Amniotic epithelial cell (primary cell): Measurements from ENCODE around the gene BCL6.

Experiments used
- DNase-seq: peaks from one replicate; pipeline ENCODE4 v3.0.0-alpha.2; 2010; ENCODE audit warnings: low read depth

Gene BCL6

GRCh38 chr3:187739094-187739560 lies 6.1 kb downstream of the BCL6 start:
- no peak for DNase-seq

- DNase-seq, result peak; percentile 91
Observed at GRCh38 chr3:187738331-187739093, 6.8 kb downstream of the BCL6 start.

- no peak for DNase-seq
Observed at GRCh38 chr3:187738071-187738330, 7.3 kb downstream of the BCL6 start.

- peak; percentile 77 for DNase-seq
Observed at GRCh38 chr3:187737368-187738070, 7.7 kb downstream of the BCL6 start.

DNA sequence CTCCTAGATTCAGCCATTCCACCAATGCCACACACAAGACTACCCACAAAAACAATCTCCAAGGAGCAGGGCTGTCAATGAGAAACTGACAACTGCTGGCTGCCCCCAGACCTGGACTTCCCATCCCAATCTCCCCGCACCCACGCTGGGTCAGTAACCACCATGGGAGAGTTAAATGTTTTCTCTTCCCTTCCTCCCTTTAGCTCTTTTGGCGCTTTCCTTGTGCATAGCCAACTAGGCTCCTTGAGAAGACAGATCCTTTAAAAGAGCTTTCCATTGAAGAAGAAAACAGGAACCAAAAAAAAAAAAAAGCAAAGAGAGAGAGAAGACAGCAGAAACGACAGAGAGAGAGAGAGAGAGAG lies 8.3 kb downstream of the BCL6 start:
- no peak for DNase-seq

DNA sequence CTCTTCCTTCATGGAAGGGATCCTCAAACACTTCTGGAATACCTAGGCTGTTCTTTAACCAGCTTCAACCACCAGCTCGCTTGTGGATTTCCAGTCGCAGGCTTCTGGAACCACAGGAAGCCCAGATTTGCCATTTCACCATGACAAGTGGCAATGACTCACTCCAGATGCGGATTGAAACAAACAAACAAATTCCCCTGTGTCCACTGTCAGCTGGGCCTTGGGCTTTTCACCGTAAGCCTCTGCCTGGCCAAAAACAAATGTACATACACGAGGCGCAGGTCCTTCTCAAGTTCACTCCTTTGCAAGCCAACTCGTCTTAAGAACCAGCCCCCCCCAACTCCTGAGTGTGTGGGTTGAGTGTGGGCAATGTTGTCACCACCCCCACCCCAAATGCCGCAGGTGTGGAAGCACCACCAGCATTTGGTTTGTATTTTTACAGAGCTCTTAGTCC lies 8.8 kb downstream of the BCL6 start:
- DNase-seq, result peak; percentile 72

DNA sequence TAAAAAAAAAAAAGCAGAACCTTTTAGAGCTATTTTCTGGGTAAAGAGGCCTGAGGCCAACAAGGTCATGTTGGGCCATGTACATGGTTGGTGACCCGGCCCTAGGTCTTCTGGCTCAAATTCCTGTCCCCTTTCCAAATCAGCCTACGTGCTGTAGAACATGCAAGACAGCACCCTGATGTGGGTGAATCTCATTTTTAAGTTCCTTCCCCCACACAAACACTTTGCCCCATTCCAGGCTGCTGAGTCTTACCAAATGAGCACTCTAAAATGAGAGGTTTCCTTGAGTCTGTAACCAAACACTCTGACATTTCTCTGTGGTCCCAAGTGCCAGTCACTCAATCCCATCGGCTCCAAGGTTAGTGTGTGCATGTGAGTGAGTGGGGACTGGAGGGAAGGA lies 9.4 kb downstream of the BCL6 start:
- DNase-seq, result no peak

- DNase-seq, result no peak
Observed at GRCh38 chr3:187735383-187735782, 9.9 kb downstream of the BCL6 start.

- no peak for DNase-seq
Observed at GRCh38 chr3:187734841-187735240, 10.4 kb downstream of the BCL6 start.

DNA sequence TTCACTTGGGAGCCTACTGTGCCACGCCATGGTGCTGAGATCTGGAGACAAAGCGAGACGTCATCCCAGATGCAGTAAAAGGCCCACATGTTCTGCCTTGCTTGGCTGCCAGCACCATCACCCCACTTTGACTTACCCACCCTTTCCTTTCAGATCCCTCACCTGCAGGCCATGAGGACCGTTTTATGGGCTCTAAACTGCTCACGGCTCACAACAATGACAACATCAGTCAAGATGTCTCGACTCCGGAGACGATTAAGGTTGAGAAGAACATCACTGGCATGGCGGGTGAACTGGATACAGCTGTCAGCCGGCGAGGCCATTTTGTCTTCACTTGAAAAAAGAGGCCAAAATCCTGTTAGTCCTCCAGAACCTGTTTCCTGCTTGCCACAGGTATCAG lies 11.9 kb downstream of the BCL6 start:
- no peak for DNase-seq

DNA sequence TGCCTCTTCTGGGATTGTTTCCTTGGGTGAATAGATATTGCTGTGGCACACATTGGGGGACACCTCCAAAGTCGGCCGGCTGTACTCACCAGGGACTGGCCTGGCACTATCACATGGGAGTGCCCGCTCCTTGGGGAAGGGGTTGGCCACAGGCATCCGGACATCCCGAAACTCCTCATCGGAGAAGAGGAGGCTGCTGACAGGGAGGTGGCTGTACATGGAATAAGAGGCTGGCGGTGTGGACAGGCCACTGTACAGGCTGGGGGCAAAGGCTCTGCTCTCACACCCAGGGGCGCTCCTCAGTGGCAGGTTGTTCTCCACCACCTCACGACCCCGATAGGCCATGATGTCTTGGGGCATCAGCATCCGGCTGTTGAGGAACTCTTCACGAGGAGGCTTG lies 15.7 kb downstream of the BCL6 start:
- DNase-seq, result no peak

DNA sequence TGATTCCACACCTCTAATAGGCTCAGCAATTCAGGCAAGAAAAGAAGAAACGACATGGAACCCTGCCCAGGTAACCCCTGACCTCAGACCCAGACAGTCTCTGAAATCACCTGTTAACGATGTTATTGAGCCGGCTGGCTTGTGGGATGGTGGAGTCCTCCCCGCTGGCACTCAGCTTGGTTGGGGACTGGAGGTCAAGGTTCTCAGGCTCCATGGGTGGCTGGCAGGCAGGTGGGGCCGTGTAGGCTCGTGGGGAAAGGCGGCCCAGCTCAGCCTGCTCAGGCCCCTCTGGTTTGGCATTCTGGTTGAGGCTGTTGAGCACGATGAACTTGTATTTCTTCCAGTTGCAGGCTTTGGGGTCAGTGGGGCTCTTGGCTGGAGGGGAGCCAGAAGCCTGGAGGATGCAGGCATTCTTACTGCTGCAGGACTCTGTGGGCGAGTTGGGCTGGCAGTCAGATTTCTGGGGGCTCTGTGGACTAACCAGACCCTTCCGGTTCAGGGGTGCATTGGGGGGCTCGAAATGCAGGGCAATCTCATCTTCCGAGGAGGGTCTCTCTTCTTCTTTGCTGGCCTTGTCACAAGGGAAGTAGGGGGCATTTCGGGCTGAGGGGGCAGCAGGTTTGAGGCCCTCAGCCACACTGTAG lies 16.2 kb downstream of the BCL6 start:
- no peak for DNase-seq

- DNase-seq, result no peak
Observed at GRCh38 chr3:187728248-187728647, 17.0 kb downstream of the BCL6 start.

GRCh38 chr3:187726564-187726963 lies 18.7 kb downstream of the BCL6 start:
- no peak for DNase-seq

GRCh38 chr3:187725653-187726370 lies 19.5 kb downstream of the BCL6 start:
- no peak for DNase-seq

DNA sequence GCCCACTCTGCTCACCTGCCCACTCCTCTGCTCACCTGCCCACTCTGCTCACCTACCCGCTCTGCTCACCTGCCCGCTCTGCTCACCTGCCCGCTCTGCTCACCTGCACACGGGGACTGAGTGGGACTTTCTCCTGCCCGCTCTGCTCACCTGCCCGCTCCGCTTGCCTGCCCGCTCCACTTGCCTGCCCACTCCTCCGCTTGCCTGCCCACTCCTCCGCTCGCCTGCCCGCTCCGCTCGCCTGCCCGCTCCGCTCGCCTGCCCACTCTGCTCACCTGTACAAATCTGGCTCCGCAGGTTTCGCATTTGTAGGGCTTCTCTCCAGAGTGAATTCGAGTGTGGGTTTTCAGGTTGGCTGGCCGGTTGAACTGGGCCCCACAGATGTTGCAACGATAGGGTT lies 20.0 kb downstream of the BCL6 start:
- DNase-seq, result no peak

GRCh38 chr3:187722206-187722612 lies 23.1 kb downstream of the BCL6 start:
- no peak for DNase-seq

GRCh38 chr3:187721055-187721454 lies 24.2 kb downstream of the BCL6 start:
- no peak for DNase-seq

- no peak for DNase-seq
Observed at GRCh38 chr3:187720337-187720670, 25.0 kb downstream of the BCL6 start.

DNA sequence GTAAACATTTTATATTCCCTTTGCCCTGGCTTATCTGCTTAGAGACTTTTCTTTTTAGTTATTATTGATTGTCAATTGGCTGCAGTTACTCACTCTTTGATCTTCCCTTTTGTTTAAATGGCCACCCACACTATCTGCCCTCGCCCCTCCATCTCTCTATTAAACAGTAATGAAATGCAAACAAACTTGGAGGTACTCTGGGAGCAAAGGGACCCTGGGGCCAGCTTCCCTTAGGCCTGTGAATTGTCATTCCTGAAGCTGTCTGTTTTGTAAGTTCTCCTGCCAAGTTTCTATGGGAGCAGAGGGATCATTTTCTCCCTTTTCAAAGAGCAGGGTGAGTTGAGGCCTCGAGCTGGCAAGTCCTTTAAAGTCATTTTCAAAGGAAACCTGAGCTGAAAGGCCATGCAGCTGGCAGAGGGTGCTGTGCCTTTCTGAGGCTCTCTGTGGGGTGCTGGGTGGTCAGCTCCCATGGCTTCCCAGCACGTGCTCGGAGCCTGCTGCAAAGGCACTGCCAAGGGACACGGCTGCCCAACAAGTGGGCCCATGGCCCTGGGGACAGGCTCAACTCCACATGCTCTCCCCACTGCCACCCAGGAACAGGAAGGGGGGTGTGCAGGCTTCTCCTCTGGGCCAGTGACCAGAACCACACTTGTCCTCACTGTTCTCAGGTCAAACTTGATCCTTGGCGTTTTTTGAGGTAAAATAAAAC lies 25.5 kb downstream of the BCL6 start:
- DNase-seq, result no peak

- DNase-seq, result no peak
Observed at GRCh38 chr3:187718802-187719201, 26.5 kb downstream of the BCL6 start.

- DNase-seq, result peak; percentile 66
Observed at GRCh38 chr3:187717572-187717971, 27.7 kb downstream of the BCL6 start.
